HG02588 (cell line): Measurements from ENCODE around the gene RAC2.
"Not testable (repeated sequence)": the region's sequence is repeated elsewhere in the genome, so short reads cannot be mapped to it uniquely, and the experiment has no call there.

Source experiments
- ATAC-seq: cut with Tn5 transposase; IDR thresholded peaks from one replicate; pipeline ENCODE4 v1.9.1; 2021; ENCODE audit warnings: mild to moderate bottlenecking, moderate library complexity; ENCODE audit not compliant: unreplicated experiment

The RAC2 gene

DNA sequence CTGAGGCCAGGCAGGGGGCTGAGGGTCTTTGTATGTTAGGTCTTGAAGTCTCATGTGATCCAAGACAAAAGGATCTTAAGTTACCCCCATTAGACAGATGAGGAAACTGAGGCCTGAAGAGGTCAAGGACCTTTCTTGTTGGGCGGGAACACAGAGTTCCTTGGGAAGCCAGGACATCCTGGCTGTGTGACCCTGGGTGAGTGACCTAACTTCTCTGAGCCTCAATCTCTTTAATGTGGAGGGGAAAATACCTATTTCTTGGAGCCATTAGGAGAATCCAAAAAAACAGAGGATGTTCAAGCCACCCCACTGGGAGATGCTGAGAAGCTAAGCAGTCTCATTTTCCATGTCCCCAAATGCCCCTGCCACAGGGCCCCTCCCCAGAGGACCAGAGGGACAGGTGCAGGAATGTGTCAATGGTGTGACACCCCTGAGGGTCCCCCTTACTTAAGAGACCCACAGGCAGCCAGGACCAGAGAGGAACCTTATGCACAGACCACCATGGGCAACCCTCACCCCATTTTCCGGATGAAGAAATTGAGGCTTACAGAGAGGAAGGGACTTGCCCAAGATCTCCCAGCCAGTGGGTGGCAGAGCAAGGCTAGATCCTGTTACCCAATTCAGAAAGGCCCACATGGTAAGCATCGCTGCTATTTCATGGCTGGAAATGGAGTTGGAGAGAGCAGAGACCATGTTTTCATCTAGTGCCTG, 8.0 kb downstream of the RAC2 start:
- no peak for ATAC-seq

DNA sequence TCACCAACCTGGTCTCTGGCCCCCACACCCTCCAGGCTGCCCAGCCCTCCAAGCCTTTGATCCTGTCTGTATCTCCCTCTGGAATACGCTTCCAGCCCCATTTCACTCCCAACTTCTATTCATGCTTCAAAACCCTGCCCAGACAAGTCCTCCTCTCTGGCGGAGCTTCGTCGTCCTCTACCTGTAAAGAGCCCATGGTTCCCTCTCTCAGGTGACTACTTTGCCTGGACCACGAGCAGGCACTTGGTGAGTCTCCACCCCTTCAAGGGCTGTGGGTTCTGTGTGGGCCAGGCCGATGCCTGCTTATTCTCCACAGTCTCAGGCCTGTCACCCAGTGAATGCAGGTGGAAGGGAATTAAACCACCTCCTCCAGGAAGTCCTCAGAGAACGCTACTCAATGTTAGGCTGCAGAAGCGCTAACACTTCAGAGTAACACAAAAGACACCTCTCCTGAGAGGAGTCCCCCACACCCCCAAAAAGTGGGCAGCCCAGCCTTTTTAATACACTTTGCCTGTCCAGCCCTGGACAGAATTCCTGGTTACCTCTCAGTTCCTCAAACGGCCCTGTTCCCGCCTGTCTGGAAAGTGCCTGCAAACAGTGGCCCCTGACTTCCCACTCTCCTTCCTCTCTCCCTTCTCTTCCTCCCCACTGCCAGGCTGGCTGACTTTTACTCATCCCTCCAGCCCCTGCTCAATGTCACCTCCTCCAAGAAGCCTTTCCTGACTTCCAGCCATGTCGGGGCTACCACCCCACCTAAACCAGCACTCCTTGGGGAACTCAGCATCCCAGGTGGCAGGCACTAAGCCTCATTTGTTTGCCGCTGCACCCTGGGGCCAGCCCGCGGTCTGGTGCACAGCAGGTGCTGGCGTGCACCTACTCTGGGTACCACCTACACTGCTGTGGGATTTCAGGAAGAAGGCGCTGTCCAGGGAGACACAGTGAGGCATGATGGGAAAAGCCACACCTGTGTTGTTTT, 9.0 kb downstream of the RAC2 start:
- ATAC-seq, result no peak

DNA sequence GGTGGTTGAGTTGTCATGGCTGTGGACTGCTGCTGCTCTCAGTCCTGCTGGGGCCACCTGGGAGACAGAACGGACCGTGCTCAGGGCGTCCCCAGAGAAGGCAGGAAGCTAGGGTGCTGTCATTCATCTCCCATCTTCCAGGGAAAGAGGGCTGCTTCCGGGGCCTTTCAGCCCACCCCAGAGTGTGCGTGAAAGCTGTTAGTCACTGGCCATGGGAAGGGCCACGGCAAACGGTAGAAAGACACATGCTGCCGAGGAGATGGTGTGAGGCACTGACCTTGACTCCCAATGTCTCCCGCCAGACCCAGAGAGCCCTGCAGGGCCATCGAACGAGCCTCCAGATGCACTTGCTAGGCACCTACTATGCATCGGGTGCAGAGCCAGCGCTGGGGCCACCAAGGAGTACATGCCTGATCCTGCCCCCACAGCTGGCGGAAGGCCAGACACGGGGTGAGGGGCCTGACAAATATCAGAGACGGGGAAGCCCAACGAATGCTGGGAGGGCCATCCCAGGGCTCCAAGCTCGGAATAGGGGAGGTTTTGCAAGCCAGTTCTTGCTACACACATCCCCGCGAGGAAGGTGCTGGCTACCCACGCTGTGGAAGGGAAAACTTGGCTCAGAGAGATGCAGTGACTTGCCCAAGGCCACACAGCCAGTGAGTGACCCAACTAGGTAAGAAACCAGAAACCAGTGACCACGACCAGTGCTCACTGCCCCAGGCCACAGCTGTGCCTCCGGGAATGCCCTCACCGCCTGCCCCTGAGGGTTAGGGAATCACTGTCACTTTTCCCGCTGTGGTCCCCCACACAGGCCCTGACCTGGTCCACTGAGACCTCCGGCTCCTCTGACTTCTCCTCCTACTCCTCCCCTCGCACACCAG, 10.1 kb downstream of the RAC2 start:
- no peak for ATAC-seq

DNA sequence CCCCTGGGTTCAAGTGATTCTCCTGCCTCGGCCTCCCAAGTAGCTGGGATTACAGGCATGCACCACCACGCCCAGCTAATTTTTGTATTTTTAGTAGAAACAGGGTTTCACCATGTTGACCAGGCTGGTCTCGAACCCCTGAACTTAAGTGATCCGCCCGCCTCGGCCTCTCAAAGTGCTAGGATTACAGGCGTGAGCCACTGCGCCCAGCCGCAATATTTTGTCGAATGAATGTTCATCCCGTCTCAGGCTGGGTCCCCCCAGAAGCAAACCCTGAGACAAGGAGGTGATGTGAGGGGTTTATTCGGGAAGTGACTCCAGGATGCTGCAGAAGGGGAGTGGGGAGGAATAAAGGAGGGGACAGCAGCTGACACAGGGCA, 10.7 kb downstream of the RAC2 start:
- ATAC-seq, result not testable (repeated sequence)

DNA sequence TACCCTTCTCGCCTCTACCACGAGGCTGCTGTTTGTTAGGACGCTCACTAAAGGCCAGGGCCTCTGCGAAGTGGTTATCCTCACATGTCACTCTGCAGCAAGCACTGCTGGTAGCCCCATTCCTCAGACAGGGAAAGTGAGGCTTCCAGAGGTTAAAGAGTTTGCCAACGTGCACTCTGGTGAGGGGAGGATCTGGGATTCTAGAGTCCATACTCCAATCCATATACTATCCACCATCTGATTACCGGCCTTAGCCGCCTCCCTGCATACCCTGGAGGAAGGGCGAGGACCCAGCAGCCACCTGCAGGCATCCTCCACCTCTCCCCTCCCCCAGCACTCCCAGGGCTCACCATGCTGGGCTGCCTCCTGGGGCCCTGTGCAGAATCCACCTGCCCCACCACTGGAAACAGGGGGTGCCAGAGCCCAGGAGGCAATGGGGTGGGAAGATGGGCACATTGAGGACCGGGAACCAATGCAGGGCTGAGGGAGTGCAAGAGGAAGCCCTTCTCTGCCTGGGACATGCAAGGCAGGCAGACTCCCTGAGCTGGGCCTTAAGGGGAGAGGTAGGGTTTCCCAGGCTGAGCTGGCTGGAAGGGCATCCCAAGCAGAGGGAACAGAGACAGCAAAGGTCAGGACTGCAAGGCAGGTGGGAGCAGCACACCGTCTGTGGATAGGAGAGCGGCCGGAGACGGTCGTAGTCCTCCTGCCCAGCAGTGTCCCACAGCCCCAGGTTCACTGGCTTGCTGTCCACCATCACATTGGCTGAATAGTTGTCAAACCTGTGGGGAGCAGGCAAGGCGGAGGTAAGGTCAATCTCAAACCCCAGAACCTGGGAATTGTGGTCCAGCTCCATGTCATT, 11.7 kb downstream of the RAC2 start:
- ATAC-seq, result no peak

DNA sequence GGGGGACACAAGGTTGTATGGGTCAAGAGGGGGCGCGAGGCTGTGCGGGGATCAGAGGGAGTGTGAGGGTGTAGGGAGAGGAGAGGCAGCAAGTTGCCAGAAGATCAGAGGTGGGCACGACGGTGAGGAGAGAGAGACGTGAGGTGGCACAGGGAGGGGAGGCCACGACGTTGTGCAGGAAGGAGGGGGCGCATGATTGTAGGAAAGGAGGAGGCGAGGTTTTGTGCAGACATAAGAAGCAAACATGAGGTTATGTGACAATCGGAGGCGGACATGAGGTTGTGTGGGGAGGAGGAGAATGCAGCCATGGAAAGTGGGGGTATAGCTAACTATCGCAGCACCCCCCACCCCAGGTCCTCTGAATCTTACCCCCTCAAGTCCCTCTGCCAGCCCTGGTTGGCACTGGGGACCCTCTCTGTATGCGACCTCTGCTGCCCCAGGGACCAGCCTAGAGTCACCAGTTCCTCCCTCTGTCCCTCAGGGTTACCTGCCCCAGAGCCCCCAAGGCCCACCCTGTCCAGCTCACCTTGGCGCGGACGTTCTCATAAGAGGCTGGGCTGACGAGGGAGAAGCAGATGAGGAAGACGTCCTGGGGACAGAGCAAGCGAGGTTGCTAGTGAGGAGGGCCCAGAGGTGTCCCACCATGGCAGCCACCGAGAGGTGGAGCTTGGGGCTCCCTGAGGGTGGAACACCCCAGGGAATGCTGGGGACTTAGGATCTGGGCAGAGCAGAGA, 12.5 kb downstream of the RAC2 start:
- no peak for ATAC-seq

DNA sequence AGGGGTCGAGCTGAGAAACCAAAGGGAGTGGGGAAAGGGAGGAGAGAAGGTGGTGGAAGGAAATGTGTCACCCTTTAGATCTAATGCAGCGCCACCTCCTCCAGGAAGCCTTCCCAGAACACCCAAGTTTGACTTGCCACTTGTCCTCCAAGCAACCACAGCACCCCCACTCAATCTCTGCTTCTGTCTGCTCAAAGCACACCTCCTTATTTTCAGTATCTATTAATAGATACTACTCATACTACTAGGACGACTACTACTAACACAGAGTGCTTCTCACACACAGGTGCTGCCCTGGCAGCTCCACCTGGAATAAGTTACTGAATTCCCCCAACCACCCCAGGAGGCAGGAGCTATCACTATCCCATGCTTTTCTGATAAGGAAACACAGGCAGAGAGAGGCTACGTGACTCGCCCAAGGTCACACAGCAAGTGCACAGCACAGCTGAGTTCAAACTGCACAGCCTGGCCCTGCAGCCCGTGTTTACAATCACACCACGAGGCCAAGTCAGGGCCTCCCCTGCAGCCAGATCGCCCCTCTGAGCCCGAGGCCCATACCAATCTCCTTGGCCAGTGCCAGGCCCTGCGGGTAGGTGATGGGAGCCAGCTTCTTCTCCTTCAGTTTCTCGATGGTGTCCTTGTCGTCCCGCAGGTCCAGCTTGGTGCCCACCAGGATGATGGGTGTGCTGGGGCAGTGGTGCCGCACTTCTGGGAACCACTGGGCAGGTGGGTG, 13.2 kb downstream of the RAC2 start:
- ATAC-seq, result no peak

DNA sequence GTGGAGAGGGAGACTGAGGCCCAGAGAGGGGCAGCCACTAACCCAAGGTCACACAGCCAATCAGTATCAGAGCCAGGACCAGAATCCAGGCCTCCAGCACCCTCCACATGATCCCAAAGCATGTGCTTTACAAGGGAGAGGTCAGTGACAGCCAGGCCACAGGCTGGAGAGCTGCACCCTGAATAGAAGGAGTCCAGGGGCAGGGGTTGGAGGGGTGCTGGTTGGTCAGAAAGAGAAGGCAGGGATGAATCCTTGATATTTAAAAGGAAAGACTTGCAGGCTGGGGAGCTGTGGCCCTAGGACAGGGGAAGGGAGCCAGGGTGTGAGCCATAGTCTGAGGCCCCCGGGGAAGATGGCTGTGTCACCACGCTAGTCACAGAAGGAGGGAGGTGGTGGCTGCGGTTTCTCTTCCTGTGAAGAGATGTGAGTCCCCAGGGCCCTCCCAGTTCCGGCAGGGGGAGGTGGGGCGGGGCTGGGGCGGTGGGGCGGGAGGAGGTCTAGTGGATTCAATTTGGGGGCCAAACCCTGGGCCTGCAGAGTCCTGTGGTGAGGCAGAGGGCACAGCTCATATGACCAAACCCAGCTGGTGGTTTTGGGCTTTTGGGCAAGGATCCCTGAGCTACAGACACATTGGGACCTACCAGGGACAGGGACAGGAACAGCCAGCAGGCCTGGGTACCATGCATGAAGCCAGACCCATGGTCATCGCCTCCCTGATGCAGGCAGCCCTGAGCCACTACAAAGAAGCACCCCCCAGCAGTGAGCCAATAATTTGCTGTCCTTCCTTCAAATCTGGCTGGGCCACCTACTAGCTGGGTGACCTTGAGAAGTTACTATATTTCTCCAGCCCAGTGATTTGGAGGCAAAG, 14.0 kb downstream of the RAC2 start:
- ATAC-seq, result no peak

DNA sequence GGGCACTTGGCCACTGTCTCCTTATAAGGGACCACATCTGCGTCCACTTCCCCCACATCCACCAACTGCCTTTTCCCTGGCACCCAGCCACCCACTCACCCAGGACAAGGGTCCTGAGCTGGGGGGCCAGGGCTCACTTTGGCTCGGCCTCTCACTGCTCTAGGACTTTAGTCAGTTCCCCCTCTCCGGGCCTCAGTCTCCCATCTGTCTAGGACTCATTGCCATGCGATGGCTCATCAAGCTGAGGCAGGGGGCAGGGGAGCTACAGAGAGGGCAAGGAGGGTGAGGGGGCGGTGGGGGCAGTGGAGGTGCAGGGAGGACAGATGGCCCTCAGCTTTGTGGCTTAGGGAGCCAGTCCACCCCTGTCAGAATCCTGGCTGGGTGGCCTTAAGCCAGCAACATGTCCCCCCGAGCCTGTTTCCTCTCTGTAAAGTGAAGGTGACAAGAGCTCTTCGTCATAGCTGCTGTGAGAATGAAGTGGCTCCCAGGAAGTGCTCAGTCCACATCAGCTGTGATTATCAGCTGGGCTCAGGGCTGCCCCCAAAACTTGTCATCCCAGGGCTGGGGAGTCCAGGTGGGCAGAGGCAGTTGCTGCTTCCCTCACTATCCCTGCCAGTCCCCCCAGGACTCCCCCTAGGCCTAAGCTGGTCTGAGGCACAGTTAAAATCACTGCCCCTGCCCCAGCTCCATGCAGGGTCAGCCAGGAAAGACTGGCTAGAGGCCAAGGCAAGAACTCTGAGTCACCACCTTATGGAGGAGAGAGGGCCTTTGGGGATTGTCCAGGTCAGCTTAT, 14.9 kb downstream of the RAC2 start:
- no peak for ATAC-seq

DNA sequence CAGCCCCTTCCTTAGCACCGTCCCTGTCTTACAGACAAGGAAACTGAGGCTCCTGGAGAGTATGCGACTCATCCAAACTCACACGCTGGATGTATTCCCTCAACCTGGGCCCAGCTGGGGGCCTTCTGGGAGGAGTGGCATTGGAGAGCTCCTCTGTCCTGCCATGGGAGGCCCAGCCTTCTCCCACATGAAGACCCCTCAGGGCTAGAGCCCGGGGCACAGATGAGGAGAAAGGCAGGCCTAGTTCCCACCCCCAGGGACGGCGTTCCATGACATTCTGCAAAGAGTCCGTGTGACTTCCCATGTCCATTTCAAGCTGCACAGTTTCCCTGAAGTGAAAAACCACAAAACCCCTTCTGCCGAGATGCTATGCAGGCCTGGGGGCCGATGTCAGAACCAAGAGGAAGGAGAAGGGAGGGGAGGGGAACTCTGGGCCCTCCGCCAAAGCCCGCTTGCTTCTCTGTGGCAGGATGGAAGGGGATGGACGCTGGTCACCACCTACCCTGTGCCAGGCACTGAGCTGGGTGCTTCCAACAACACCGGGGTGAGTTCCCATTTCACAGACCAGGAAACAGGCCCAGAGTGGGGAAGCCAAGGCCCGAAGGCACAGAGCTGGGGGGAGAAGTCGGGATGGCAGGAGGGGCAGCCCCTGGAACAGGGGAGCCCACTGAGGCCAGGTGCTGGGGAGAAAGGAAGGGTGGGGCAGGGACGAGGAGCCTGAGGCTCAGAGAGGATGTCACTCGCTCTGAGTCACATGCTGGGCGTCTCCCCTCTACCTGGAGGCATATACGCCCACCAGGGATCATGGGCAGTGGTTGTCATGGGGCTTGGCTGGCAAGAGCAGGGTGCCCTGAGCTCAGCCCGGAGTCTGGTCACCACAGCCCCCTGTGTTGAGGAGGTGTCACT, 15.7 kb downstream of the RAC2 start:
- no peak for ATAC-seq

DNA sequence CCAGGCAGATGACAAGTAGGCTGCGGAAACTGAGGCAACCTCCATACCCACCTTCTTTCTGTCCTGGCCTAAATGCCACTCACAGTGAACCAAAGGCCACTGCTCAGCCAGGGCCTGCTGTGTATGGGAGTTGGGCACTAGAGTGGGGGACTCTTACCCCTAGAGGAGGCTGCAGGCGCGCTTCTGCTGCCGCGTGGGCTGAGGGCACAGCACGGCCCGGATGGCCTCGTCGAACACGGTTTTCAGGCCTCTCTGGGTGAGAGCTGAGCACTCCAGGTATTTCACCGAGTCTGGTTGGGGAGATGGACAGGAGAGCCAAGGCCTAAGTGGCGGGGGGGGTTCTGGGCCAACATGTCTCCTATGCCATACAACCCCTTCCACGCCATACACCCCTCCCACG, 17.6 kb downstream of the RAC2 start:
- ATAC-seq, result no peak

DNA sequence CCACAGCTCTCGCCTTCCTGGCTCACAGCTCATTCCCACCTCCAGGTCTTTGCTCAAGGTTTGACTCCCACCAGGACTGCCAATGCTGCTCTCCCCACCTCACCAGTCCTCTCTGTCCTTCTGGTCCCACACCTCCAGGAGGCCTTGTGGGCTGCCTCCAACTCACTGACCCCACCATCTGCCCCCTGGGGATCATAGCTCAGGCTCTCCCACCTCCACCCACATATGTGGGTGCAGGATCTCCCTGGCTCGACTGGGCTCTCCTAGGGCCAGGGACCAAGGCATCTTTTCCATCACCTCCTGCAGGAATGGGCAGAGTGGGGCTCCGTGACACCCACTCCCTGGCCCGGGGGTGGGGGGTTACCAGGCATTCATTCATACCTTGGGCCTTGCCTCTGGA, 18.0 kb downstream of the RAC2 start:
- ATAC-seq, result no peak

DNA sequence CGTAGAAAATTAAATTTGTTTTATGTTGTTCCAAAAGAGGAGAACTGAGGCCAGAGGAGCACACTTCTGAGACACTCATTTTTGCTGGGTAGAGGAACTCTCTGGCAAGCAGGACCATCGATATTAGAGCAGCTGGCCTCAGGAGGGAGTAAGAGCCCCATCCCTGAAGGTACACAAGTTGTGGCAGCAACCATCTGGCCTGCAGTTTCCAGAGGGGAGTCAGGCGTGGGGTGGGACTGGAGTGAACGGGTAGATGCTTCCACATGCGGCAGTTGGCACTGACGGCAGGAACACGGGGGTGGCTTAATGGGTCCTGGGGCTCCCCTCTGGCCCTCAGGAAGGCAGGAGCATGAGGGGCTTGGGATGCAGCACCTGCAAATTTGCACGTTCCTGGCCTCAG, 18.6 kb downstream of the RAC2 start:
- no peak for ATAC-seq

DNA sequence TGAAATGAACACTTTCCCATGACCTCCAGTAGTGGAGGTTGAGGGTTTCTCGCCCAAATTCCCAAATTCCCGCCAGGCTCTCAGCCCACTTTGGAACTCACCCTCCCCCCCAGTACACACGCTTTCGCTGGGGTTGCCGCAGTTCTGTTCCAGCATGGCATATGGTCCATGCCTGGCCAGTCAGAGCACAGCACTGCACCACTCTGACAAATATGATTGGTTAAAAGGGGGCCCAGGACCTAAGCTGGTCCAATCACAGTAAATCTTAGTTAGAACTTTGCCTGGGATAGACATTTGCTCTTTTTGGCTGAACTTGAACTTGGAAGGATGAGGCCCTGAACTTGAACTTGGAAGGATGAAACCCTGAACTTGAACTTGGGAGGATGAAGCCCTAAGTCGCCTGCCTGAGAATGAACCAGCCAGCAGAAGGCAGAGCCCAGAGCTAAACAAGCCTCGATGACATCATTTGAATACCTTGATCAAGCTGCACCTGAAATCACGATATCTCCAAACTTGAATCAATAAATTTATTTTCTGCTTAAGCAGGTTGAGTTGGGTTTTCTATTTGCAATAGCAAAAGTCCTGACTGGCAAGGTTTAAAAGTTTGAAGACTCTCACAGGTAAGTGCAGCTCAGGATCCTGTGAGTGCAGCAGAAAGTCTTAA, 19.2 kb downstream of the RAC2 start:
- no peak for ATAC-seq

DNA sequence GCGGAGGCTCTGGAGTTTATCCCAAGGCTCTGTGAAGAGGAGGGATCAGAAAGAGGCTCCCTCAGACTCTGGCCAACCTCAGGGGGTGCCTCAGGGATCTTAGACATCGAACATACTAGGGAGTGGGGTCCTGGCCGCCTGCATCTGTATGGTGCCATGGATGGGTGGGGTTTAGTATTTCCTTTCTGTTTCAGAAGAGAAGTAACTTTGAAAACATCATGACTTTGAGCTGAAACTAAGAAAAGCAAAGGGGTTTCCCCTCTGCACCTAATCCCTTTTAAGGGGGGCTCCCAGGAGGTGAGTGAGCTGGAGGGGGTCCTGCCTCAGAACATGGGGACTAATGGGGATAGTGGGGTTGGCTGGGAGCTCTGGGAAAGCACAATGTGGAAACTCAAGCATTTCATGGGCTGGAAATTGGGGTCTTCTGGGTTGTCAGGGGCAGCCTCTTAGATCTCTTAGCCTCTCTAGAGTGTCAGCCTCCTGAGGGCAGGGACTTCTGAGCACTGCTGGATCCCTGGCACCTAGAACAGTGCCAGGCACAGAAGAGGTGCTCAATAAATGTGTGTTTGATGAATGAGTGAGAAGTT, 20.0 kb downstream of the RAC2 start:
- ATAC-seq, result no peak
